Pons (tissue), 1 donor: ENCODE results near the gene BTG4.

Source experiments
- DNase-seq: peaks from one replicate; pipeline ENCODE4 v3.0.0-alpha.2; 2016; ENCODE audit warnings: low spot score

The BTG4 gene

DNA sequence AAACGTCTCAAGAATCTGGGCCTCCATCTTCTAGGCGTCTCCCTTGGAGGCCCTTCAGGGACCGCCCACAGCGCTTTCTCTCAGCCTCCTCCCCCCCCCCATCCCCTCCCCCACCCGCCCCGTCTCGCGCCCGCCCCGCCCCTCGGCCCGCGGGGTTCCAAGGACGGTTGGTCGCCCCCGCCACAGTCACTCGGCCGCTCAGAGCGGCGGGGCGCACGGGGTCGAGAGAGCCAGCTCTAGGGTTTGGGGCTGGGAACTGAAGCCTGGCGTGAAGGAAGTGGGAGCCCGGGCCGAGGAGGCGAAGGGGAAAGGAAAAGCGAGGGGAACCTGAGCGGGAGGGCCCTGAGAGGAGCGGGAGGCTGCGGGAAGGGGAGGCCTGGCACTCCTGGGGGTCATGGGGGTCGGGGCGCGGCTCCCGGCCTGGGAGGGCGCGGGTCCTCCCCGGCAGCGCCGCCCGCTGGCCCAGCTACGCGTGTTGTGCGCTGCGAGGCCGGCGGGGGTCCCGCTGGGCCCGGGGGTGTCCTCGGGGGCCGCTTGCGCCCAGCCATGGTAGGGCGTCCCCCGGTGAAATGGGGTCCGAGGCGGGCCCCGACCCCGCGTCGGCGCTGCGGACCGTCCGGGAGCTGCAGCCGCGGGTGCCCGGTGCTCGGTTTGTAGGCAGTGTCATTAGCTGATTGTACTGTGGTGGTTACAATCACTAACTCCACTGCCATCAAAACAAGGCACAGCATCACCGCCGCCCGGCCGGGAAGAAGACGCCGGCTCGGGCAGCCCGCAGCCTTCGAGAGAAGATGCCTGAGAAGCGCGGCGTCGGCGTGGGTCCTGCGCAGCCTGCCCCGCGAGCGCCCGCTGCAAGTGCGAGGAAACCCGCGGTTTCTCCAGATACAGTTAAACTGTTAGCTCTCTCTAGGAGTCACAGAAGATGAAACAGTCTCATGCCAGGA is at the start of gene BTG4:
BTG4 (minus strand) TSS at position 91 of the 944 bp plus-strand sequence. CDS start 13,610 bp downstream, outside the sequence.
- DNase-seq, result no peak

DNA sequence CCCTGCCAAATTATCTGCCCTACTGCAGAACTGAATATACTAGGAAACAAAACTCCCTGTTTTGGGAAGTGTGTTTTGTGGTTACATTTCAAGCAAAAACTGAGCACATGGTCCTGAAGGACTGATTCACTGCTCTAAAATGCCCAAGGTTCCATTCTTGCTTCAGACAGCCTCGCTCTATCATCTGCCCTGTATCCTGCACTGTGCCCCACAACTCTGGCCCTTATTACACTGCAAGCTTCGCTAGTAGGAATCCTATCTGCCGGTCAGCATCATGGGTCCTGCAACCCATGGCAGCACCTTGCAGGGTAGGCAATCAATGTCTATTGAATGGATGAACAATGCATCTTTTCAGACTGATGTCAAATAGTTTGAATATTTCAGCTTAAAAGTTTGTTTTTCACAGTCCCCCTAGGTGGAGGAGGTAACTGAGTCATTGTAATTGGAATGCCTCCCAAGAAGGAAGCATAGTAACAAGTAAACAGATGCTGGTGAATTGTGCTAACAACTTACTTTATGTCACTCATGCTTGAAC is 49.7 kb upstream of the BTG4 start:
- DNase-seq, result no peak

DNA sequence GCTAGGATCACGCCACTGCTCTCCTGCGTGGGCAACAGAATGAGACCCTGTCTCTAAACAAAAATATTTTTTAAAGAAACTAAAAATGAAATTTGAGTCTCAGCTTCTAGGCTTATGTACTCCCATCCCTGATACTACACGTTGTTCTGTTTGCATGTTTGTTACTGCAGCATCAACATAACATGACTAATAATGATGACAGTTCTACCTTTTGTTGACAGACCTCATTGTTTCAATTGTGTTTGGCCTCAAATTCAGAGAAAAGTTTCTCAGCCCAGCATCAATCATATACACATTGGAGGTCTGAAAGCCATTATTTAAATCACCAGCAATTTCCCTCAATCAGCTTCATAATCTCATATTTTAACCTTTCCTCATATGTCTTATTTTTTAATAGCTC is 49.1 kb upstream of the BTG4 start:
- DNase-seq, result no peak

DNA sequence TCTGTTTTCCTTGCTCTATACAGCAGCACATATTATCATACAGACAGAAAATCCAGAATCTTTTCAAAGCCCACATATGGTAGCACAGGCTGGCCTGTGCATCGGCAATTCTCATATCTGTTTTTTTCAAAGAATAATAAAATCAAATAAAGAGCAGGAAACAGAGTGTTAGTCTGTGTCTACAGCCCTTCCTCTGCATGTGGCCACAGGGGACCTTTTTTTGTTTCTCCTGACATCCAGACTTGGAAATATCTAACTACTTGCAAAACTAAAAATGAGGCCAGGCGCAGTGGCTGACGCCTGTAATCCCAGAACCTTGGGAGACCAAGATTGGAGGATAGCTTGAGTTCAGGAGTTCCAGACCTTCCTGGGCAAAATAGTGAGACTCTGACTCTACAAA is 48.6 kb upstream of the BTG4 start:
- DNase-seq, result no peak

DNA sequence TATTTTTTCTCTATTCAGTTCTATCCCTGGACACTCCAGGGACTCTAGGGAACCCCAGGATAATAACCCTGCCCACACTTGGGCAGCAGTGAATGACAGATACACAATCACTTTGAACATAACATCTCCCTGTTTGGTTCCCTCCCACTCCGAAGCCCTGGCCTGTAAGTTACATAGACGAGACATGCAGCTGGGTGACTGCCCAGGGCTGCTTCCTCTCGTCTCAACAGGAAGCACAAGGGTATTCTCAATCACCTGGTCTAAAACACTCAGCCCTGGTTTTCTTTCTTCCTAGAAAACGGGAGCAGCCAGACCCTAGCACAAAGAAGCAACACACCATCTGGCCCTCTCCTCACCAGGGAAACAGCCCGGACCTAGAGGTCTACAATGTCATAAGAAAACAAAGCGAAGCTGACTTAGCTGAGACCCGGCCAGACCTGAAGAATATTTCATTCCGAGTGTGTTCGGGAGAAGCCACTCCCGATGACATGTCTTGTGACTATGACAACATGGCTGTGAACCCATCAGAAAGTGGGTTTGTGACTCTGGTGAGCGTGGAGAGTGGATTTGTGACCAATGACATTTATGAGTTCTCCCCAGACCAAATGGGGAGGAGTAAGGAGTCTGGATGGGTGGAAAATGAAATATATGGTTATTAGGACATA is 47.7 kb upstream of the BTG4 start:
- no peak for DNase-seq

DNA sequence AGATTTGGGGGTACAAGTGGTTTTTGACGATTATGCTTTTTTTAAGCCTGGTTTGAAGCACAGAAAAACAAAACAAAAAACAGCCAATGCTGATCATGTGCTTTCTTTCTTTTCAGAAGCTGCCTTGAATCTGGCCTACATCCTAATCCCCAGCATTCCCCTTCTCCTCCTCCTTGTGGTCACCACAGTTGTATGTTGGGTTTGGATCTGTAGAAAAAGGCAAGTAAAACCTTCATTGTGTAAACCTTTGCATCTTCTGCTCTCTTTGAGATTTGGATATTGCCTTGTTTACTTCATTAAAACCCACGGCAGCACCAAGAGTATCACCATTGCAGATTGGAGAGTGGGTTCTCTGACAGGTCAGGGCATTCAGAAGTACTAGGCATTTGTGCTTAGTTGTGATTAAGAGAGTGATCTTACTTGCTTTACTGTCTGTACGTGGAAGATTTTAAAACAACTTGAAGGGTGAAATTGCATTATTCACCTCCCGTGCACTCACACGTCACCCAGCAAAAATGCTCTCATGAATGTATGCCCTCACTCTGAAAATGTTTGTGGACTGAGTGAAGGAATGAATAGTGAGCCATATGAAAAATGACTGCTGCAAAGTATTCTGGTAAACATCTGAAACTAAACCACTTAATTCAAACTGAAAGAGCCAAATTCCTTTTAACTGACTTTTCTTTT is 45.4 kb upstream of the BTG4 start:
- DNase-seq, result no peak

DNA sequence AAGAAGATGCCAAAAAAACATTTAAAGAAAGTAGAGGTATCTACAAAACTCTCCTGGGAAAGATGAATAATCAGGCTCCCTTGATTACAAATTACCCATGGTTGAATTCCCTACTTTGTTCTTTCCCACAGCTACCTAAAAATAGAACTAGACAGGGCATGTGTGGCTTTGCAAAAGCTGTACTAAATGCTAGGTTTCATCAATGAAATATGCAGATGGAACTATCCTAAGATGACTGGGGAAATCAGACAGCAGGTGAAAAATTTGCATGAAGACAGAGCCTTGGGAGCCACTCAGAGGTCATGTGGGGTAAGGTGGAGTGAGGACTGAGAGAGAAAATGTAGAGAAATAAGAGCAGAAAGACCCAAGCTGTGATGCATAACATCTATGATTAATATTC is 43.1 kb upstream of the BTG4 start:
- no peak for DNase-seq

DNA sequence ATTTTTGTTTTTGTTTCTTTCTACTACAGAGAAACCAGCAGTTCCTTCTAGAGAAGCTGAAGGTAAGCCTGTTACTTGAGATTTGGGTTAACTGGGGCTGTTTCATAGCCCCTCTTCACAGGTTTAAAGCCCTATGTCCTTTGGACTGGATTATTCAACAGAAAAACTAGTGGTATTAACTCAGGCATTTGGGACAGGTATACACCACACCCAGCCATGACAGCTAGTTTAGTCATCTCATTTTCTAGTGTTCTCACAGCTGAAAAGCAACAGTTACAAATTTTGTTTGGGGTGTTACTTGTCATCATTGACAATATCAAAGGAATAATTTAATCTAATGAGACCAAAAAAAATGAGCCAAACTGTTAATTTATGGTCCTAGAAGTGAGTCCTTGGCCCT is 42.3 kb upstream of the BTG4 start:
- no peak for DNase-seq

DNA sequence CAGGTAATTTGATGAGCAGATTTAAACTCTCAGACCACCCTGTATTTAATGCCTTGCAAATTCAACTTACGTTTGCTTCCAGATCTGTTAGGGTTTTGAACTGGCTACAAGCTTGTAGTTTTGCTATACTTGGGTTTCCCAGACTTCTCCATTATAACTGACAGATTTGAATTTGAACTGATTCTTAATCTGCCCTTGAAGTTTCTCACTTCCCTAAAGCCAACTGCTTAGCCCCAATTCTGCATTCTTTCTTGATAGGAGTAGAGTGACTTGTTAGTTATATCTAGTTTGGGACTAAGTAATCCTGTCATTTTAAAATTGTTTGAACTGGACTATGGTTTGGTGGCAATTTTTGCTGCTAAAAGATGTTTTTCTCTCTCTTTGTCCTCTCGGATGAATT is 38.1 kb upstream of the BTG4 start:
- DNase-seq, result no peak

DNA sequence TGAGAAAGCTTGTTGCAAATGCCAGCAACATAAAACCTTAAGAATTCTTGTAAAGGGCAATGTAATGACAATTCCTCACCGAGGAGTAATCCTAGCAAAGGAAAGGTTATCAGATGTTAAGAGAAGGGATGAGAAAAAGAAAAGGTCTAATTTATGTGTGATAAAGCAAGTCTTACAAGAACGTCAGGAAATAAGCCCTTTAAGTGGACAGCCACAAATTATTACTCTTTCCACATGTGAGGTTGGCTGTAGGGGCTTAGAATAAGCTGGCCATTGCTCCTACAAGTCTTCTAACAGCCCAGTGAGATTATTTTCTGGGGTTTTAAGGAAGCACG is 37.6 kb upstream of the BTG4 start:
- DNase-seq, result no peak

DNA sequence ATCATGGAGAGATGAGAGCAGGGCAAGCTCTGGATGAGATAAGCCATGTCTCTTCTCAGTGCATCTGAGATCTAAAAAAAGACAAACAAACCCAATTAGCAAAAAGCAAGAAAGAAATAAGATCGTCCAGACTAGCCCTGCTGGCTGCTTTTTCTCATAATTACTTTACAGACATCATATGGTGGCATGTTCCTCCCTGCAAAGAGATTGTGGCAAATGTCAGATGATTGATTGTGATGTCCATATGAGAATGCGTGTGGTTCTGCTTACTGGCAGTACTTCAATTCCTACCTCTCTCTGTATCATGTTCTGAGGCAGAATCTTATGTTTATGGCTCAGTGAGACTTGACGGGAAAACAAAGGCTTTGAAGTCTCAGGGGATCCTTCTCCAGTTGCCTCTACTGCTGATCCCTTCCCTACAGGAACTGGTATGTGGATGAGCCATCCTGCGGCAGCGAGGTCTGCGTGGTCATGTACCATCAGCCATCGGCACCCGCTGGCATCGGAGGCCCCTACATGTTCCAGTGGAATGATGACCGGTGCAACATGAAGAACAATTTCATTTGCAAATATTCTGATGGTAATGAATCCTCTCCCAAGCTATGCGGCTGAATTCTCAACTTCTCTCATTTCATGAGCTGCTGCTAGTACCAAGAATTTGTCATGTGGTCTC is 37.1 kb upstream of the BTG4 start:
- DNase-seq, result no peak

DNA sequence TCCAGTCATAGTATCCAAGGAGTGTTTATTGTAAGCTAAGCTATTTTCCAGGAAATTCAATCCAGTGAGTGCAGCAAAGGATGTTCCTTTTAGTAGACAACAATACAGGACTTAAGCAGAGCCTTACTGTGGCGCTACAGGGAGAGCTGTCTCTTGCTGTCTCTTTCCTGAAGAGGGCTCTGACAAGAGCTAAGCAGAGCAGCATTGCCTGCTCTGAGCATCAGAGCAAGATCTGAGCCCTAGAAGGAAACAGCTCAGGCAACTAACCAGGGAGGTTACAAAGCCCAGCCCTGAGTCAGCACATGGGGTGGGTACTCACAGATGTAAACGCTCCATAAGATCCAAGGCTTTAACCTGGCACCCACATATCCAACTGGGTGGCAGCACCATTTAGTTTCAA is 36.3 kb upstream of the BTG4 start:
- DNase-seq, result no peak

DNA sequence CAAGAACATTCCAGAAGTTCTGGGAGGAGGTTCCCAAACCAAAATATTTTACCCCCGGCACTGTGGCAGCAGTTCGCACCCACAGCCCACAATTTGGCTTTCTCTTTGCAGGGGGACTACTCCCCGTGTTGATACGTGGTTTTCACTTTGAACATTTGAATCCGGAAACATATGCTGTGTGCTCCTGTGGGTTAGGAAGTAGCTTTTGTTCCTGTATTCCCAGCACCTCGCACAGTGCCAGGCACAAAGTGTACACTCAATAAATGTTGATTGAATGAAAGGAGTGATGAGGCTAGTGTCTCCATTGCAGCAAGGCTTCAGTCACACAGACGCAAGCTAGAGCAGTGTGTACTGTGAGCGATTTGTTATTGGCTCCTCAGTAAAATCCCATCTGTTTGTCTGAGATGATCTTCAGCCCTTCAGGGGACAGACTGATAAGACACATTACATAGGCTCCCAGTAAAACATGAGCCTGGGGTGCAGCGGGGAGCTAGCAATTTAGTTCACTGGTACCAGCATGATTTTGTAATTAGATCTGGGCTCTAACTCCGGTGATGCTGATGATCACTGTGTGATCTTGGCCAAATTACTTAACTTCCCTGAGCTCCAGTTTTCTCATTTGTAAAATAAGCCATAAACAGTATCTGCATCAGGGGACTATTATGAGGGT is 30.6 kb upstream of the BTG4 start:
- DNase-seq, result no peak

DNA sequence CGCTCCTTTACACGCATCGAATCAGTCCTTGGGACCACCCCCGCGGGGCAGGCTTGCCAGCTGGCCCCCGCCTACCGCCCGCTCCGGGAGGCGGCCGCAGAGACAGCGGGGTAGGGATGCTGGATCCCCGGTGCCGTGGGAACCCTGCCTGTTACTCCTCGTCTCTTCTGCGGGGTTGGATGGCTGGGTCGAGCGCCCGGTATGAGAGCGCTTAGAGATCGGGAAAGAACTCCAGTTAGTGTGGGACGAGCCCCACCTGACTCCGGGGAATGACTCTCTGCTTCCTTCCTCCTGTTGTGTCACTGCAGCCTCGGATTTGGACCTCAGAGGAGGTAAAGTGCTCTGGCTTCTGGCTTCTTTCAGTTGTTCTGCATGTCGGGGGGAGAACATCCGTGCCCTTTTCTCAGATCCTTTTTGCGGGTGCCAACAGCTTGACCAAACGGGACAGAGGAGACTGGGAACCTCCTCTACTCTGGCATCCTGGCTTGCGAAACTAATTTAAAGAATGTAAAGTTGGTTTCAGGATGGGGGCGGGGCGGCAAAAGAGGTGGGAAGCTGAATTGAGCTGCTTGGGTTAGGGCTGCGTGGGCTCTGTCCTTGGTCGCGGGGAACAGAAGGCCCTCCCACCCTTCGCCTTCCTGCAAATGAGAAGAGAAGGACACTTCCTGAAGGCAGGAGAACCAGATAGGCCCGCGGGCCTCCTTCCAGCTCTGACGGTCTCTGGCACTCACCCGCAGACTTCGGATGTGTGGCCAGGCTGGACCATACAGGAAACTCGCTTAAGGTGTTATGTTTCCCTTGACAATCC is 29.3 kb upstream of the BTG4 start:
- no peak for DNase-seq

DNA sequence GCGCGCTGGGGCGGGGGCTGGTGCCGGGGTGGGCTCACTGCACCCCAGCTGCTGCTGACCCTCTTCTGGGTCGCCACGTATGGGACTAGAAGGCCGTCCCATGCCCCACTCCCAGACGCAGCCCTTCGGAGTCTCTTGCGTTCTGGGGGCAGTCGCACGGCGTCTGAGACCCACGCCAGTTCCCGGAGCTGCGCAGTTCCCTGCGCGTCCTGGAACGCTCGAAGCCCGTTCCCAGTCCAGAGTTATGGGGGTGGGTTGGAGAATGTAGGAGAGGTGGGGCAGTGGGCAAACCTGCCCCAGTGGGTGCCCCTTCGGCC is 28.7 kb upstream of the BTG4 start:
- DNase-seq, result no peak

DNA sequence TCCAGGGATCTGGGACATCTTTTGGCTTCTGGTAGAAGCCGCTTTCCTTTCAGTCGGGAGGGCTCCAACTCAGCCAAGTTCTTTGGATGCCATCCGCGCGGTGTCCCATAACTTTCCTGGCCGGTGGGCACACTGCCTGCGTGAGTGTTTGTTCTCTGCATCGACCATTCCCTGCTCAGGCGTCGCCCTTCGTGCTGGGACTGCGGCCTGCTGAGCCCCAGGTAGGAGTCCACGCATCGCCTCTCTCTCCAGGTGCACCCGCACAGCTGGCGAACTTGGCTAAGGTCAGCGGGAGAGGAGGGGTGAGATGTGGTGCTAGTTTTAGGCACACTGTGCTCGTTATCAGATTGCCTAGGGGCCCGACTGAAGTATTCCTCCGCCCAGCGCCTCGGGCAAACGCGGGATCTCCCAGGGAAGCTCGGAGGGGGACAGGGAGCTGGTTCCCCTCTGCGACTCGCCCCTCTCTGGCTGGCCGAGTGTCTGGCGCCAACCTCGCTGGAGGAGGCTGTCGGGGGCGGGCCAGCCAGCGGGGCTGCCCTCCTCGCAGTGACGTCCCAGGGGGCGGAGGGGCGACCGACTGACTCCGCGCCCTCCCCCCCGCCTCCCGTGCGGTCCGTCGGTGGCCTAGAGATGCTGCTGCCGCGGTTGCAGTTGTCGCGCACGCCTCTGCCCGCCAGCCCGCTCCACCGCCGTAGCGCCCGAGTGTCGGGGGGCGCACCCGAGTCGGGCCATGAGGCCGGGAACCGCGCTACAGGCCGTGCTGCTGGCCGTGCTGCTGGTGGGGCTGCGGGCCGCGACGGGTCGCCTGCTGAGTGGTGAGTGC is 28.1 kb upstream of the BTG4 start, which contains the start of gene LAYN:
LAYN (plus strand) TSS at position 607 of the 823 bp plus-strand sequence; CDS start at position 731, 124 bp downstream.
- DNase-seq, result peak; percentile 46

DNA sequence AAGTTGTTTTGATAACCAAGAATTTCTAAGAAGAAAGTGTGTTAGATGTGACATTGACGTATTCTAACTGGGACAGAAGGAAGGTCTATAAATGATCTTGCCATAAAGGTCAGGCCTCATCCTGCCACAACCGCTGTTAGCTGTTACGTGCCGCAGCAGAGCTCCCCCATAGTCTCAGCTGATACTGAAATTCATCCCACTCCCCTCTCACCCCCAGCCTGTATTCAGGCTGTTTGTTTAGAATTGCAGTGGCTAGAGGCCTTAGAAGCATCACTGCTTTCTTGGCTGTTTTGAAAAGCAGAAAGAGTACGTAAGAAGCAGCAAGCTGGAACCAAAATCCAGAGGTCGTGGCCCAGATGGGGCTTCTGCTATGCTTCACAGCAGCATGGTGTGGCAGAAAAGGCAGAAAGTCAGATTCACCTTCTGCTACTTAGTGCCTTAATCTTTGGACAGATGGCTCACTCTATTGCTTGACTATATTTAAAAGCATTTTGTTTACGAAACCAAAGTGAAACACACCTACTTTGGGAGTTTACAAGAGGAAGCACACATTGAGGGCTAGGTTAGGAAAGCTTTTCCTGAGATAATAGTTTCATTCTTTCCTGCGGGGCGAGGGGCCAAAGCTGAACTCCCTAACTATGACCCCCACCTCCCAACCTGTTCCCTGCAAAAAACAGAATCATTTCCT is 27.4 kb upstream of the BTG4 start:
- no peak for DNase-seq

DNA sequence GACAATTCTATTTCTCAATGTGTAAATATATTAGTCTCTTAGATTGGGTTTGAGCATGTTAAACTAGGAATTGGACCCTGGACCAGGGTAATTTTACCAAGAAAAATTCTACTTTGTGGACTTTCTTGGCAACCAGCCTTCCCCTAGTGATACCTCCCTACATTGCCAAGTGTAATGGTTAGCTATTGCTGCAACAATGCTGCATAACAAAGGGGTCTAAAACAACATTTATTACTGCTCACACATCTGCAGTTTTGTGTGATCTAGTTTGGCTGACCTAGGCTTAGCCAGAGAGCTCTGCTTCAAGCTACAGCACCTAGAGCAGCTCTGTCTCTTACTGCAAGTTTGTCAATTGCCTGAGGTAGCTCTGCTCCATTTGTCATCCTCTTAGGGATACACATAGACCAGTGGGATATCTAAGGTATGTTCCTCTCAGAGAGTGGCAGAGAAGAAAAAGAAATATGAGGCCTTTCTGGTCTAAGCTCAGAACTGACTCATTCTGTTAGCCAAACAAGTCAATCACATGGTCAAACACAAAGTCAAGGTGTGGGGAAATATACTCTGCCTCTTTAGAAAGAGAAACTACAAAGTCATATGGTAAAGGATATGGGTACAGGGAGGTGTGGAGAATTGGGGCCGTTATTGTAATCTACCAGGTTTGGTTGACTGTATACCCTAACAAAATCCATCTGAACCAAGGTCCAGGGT is 26.4 kb upstream of the BTG4 start:
- DNase-seq, result no peak
